Mucosa of stomach (tissue), 1 donor: ENCODE data around the gene SLC8B1.

Experiments
- H3K27me3 ChIP-seq: one replicate; pipeline ENCODE4 v1.7.0; 2013; ENCODE audit warnings: mild to moderate bottlenecking, low read length; ENCODE audit not compliant: control insufficient read depth, insufficient read depth
- H3K36me3 ChIP-seq: one replicate; pipeline ENCODE4 v1.7.0; 2013; ENCODE audit warnings: low read length; ENCODE audit not compliant: control insufficient read depth, insufficient read depth
- H3K4me1 ChIP-seq: one replicate; pipeline ENCODE4 v1.7.0; 2013; ENCODE audit warnings: mild to moderate bottlenecking, low read length; ENCODE audit not compliant: control insufficient read depth, insufficient read depth
- H3K4me3 ChIP-seq: one replicate; pipeline ENCODE4 v1.7.0; 2013; ENCODE audit warnings: low read length
- H3K9ac ChIP-seq: one replicate; pipeline ENCODE4 v1.7.0; 2013; ENCODE audit warnings: mild to moderate bottlenecking, low read length, moderate library complexity
- H3K9me3 ChIP-seq: one replicate; pipeline ENCODE4 v1.7.0; 2013; ENCODE audit warnings: mild to moderate bottlenecking, low read length, moderate library complexity; ENCODE audit not compliant: control insufficient read depth
- donor health status: Pancreatic carcinoma.

The SLC8B1 gene

GRCh38 chr12:113254298-113254697 is 80.6 kb downstream of the SLC8B1 start:
- no peaks in the 10 kb centered on the region for H3K36me3 ChIP-seq
- H3K4me1 ChIP-seq = peaks cover 2% of the 10 kb centered on the region
- no peak overlapping the region for H3K9ac ChIP-seq
- no peak overlapping the region for H3K4me3 ChIP-seq
- H3K9me3 ChIP-seq = peaks cover 4% of the 10 kb centered on the region
- no peaks in the 10 kb centered on the region for H3K27me3 ChIP-seq

GRCh38 chr12:113253532-113254285 is 81.2 kb downstream of the SLC8B1 start:
- Histone ChIP-seq H3K36me3 (no peaks in the 10 kb centered on the region), H3K4me1 (no peaks in the 10 kb centered on the region), H3K27me3 (no peaks in the 10 kb centered on the region), H3K9me3 (peaks cover 4% of the 10 kb centered on the region), H3K4me3 (no peak overlapping the region), H3K9ac (no peak overlapping the region)

DNA sequence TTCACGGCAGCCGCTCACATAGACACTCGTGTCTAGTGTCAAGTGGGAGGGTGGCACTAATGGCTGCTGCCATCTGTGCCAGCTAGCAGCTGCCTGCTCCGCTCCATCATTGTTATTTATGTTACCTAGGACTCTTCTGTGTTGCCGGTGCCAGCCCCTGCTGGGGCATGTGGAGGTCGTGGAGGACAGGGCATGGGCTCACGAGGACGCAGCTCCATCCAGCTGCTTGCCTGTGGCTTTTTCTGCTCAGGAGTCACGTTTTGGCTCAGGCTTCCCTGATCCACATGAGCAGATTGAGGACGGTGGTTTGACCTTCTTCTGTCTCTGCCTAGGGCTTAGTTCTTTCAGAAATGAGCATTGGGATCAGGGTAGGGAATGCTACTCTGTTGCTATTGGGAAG is 82.4 kb downstream of the SLC8B1 start:
- Histone ChIP-seq H3K4me1 (peaks cover under 1% of the 10 kb centered on the region), H3K27me3 (no peaks in the 10 kb centered on the region), H3K36me3 (no peaks in the 10 kb centered on the region), H3K9me3 (peaks cover 4% of the 10 kb centered on the region), H3K4me3 (no peak overlapping the region), H3K9ac (no peak overlapping the region)

GRCh38 chr12:113251404-113252070 is 83.4 kb downstream of the SLC8B1 start:
- H3K4me3 ChIP-seq = no peak overlapping the region
- H3K27me3 ChIP-seq = no peaks in the 10 kb centered on the region
- no peak overlapping the region for H3K9ac ChIP-seq
- peaks cover 4% of the 10 kb centered on the region for H3K9me3 ChIP-seq
- H3K36me3 ChIP-seq = no peaks in the 10 kb centered on the region
- H3K4me1 ChIP-seq = peaks cover 10% of the 10 kb centered on the region

GRCh38 chr12:113250045-113250444 is 84.9 kb downstream of the SLC8B1 start:
- Histone ChIP-seq H3K4me3 (no peak overlapping the region), H3K36me3 (no peaks in the 10 kb centered on the region), H3K9ac (no peak overlapping the region), H3K4me1 (peaks cover 22% of the 10 kb centered on the region), H3K27me3 (no peaks in the 10 kb centered on the region), H3K9me3 (peaks cover 4% of the 10 kb centered on the region)

GRCh38 chr12:113249546-113249945 is 85.4 kb downstream of the SLC8B1 start:
- peaks cover 27% of the 10 kb centered on the region for H3K4me1 ChIP-seq
- peaks cover 4% of the 10 kb centered on the region for H3K9me3 ChIP-seq
- H3K4me3 ChIP-seq = no peak overlapping the region
- H3K9ac ChIP-seq = no peak overlapping the region
- H3K36me3 ChIP-seq = no peaks in the 10 kb centered on the region
- no peaks in the 10 kb centered on the region for H3K27me3 ChIP-seq

- Histone ChIP-seq H3K9me3 (peaks cover 4% of the 10 kb centered on the region), H3K9ac (no peak overlapping the region), H3K36me3 (no peaks in the 10 kb centered on the region), H3K4me3 (no peak overlapping the region), H3K27me3 (no peaks in the 10 kb centered on the region), H3K4me1 (peaks cover 34% of the 10 kb centered on the region)
Measured at GRCh38 chr12:113248842-113249435, 86.0 kb downstream of the SLC8B1 start.
